ENCODE data around the gene ADAD1. TPM values are rescaled to one million over a fixed set of nuclear protein-coding genes. Genes with fewer than 3 reads are reported as not detected.

Gene ADAD1
- total RNA-seq, 1 experiment from 2014 or later, result not detected

GRCh38 chr4:122476745-122477144 lies 97.9 kb downstream of the ADAD1 start:
- Mint-ChIP-seq H3K27ac (ENCODE audit: low read depth, unreplicated experiment) (no peak overlapping the region), H3K27me3 (ENCODE audit: insufficient read depth, unreplicated experiment) (no peaks in the 10 kb centered on the region), H3K4me3 (ENCODE audit: unreplicated experiment) (no peak overlapping the region), H3K36me3 (ENCODE audit: insufficient read depth, unreplicated experiment) (no peaks in the 10 kb centered on the region), H3K9me3 (ENCODE audit: unreplicated experiment) (peaks cover 10% of the 10 kb centered on the region), H3K4me1 (ENCODE audit: insufficient read depth, unreplicated experiment) (no peaks in the 10 kb centered on the region)
- ChIA-PET POLR2A (no interaction called here), CTCF (interaction anchor here (0.5 kb wide), 1 partner anchor 512 kb away, joined by 3 read pairs; no protein-coding TSS in a partner anchor)
- no TSS peak for BruUV-seq (replicated peaks)
- intact Hi-C loops (cut with micrococcal nuclease), result no loop called here
- TF ChIP-seq CTCF (IDR thresholded peaks at IDR 0.05; ENCODE audit: unreplicated experiment), result no peak
- no peak for DNase-seq (ENCODE audit: unreplicated experiment)

Other genes starting within 250 kb of the ADAD1 start
- gene BLTP1, start 226.7 kb upstream of the ADAD1 start, total RNA-seq (2022), result 28.0 and 33.1 TPM in 2 replicates
- not detected in 2 replicates for gene IL2, start 77.7 kb downstream of the ADAD1 start, total RNA-seq (2022)
- not detected in 2 replicates for gene IL21, start 242.1 kb downstream of the ADAD1 start, total RNA-seq (2022)